K562 (cell line): ENCODE data around the gene GPR162. TPM values are rescaled to one million over a fixed set of nuclear protein-coding genes. Genes with fewer than 3 reads are reported as not detected.

Source experiments
- ATAC-seq: fragments of 200-7000 bp; cut with Tn5 transposase; 3 replicates; pipeline ENCODE4 v1.9.1; 2020; ENCODE audit warnings: moderate library complexity
- BruUV-seq: library from RNA; stranded (reverse); fragments of 400-500 nt; replicated peaks from 2 replicates; lab custom pipeline; 2021; lab: Mats Ljungman, UMichigan
- CTCF ChIA-PET: fragments of 300-600 bp; formaldehyde crosslinking; extraction: SDS; loops from one replicate; lab custom pipeline; 2021; ENCODE audit warnings: low intra/inter-chr PET ratio; lab: Yijun Ruan, JAX
- POLR2A ChIA-PET: fragments of 300-600, 350-650 bp; sonication (Branson Sonifier 250); formaldehyde crosslinking; extraction: SDS; loops from one replicate; lab custom pipeline; 2021; ENCODE audit warnings: antibody characterized with exemption, inconsistent platforms; lab: Yijun Ruan, JAX
- DNase-seq, 4 experiments: peaks; one replicate each; pipeline versions ENCODE4 v3.0.0 to v3.0.0-alpha.2; 2011 to 2018; ENCODE audit warnings: low spot score in 3 of 4, mixed read lengths in 3 of 4; ENCODE audit errors: extremely low read depth in 1 of 4
- FAIRE-seq: peaks from 2 replicates; lab custom pipeline; 2011; peaks lifted over from hg19 to GRCh38; lab: Jason Lieb, UNC
- H2AFZ ChIP-seq: 2 replicates; pipeline ENCODE4 v1.6.0; 2011; ENCODE audit warnings: low read depth, low read length, control low read depth, inconsistent platforms
- H3K27ac ChIP-seq: fragments of 200-600 bp; 3 replicates; pipeline ENCODE4 v1.8.0; 2011; ENCODE audit warnings: low read depth, mild to moderate bottlenecking, control low read depth, inconsistent platforms, low read length, moderate library complexity, mixed read lengths; ENCODE audit errors: extremely low read depth
- H3K27me3 ChIP-seq, 2 experiments: fragments of 300-600 bp in 1 of 2; 2 replicates in 1 of 2; 3 replicates in 1 of 2; pipeline versions ENCODE4 v1.6.0 to v1.8.0; 2011; ENCODE audit warnings: inconsistent platforms in 2 of 2, low read length in 2 of 2, mild to moderate bottlenecking in 1 of 2, mixed read lengths in 1 of 2, moderate library complexity in 1 of 2; ENCODE audit not compliant: control insufficient read depth in 2 of 2, insufficient read depth in 2 of 2
- H3K36me3 ChIP-seq: fragments of 300-600 bp; 3 replicates; pipeline ENCODE4 v1.8.0; 2011; ENCODE audit warnings: mild to moderate bottlenecking, low read length, inconsistent platforms; ENCODE audit not compliant: control insufficient read depth, insufficient read depth
- H3K4me1 ChIP-seq, 2 experiments: fragments of 200-600 bp in 1 of 2; replicated peaks in 1 of 2; 2 replicates in 1 of 2; 3 replicates in 1 of 2; pipeline versions ENCODE4 v1.5.1 to v1.8.0; 2011; ENCODE audit warnings: inconsistent platforms in 2 of 2, low read length in 2 of 2, mild to moderate bottlenecking in 1 of 2, mixed read lengths in 1 of 2, moderate library complexity in 1 of 2; ENCODE audit not compliant: control insufficient read depth in 2 of 2, insufficient read depth in 2 of 2
- H3K4me2 ChIP-seq: 2 replicates; pipeline ENCODE4 v1.6.1; 2011; ENCODE audit warnings: low read length, control low read depth, inconsistent platforms, mixed read lengths; ENCODE audit not compliant: insufficient read depth
- H3K4me3 ChIP-seq: fragments of 200-600 bp; sonication (generic), shearing (Covaris generic); 2 replicates; pipeline ENCODE4 v1.5.1; 2016; ENCODE audit warnings: control low read depth, inconsistent platforms
- H3K79me2 ChIP-seq: fragments of 200-600 bp; 3 replicates; pipeline ENCODE4 v1.8.0; 2011; ENCODE audit warnings: low read length, inconsistent platforms; ENCODE audit not compliant: control insufficient read depth, insufficient read depth
- H3K9ac ChIP-seq, 2 experiments: 2 replicates each; pipeline versions ENCODE4 v1.6.0 to v1.6.1; 2011; ENCODE audit warnings: low read depth in 2 of 2, low read length in 2 of 2, control low read depth in 1 of 2, inconsistent platforms in 1 of 2, mild to moderate bottlenecking in 1 of 2, mixed read lengths in 1 of 2; ENCODE audit not compliant: insufficient read depth in 1 of 2
- H3K9me1 ChIP-seq: one replicate; pipeline ENCODE4 v1.6.0; 2011; ENCODE audit warnings: inconsistent platforms, mild to moderate bottlenecking, low read length, moderate library complexity; ENCODE audit not compliant: control insufficient read depth, insufficient read depth
- H3K9me3 ChIP-seq: replicated peaks from 2 replicates; pipeline ENCODE4 v1.5.1; 2011; ENCODE audit warnings: low read depth, low read length, inconsistent platforms; ENCODE audit not compliant: control insufficient read depth, insufficient read depth
- H4K20me1 ChIP-seq: replicated peaks from 2 replicates; pipeline ENCODE4 v1.6.1; 2011; ENCODE audit warnings: low read length, inconsistent platforms, mixed read lengths; ENCODE audit not compliant: control insufficient read depth, insufficient read depth
- CAMTA2 ChIP-seq: fragments of 250-450 bp; sonication (Bioruptor Pico); conservative IDR thresholded peaks from 2 replicates; pipeline ENCODE4 v1.5.1; 2022
- MAFG ChIP-seq: fragments of 450-650 bp; conservative IDR thresholded peaks from 2 replicates; pipeline ENCODE4 v1.6.1; 2016; ENCODE audit warnings: missing genetic modification characterization, missing compliant biosample characterization
- MCM7 ChIP-seq, 2 experiments: fragments of 450-650 bp; IDR thresholded peaks; 2 replicates each; pipeline ENCODE4 v1.6.1; 2016 to 2018
- PREB ChIP-seq: sonication (generic); formaldehyde crosslinking; IDR thresholded peaks from 2 replicates; pipeline ENCODE4 v1.8.1; 2023; ENCODE audit warnings: mild to moderate bottlenecking, missing genetic modification reagents
- ZBTB7A ChIP-seq: IDR thresholded peaks from 2 replicates; pipeline ENCODE4 v1.6.1; 2011; ENCODE audit warnings: low read depth, mild to moderate bottlenecking, low read length, moderate library complexity, borderline replicate concordance; ENCODE audit not compliant: control insufficient read depth
- ZNF3 ChIP-seq: fragments of 250-450 bp; sonication (Bioruptor Pico); IDR thresholded peaks from 2 replicates; pipeline ENCODE4 v1.5.0; 2021; ENCODE audit warnings: mild to moderate bottlenecking, moderate library complexity
- WGBS: fragments of 100-300 bp; shearing (Covaris generic); methylation state at CpG from one replicate; pipeline ENCODE4 v1.1.6; 2016; ENCODE audit warnings: low coverage, mixed read lengths; ENCODE audit not compliant: insufficient coverage; ENCODE audit errors: missing lambda C conversion rate; 5-methylcytosine and 5-hydroxymethylcytosine counted together
- in situ Hi-C: fragments of 300-500 bp; cut with MboI; formaldehyde crosslinking; loops from 4 replicates; pipeline ENCODE4 v1.15.0; 2018; ENCODE audit warnings: inconsistent platforms, mixed read lengths
- intact Hi-C: fragments of 100-400 bp; cut with micrococcal nuclease; formaldehyde crosslinking; loops from 2 replicates; pipeline ENCODE4 v1.14.2; 2022
- polyA plus RNA-seq, 8 experiments: library from polyadenylated mRNA; depleted of rRNA in 4 of 8; stranded (reverse) in 5 of 8; unstranded in 3 of 8; fragments of >200 nt; fragmentation: Nextera tagmentation in 2 of 8; fragmentation: Illumina TruSeq in 1 of 8; extraction: Ambion mirVana in 2 of 8; extraction: Trizol in 1 of 8; gene quantifications; 2 replicates each; pipeline versions ENCODE4 v1.2.1 to v1.2.3, GENCODE V29; 2011 to 2014; ENCODE audit warnings: inconsistent platforms in 1 of 8, missing spikeins in 1 of 8
- total RNA-seq, 7 experiments: library from RNA; depleted of rRNA in 6 of 7; stranded (reverse); fragments of >200 nt in 6 of 7; fragmentation: Illumina TruSeq in 2 of 7; extraction: Trizol in 2 of 7; gene quantifications; 2 replicates each; pipeline versions ENCODE4 v1.2.1 to v1.2.3, GENCODE V29; 2011 to 2021; ENCODE audit warnings: low replicate concordance in 1 of 7

The GPR162 gene
- total and polyA plus RNA-seq, 9 of the 15 experiments (the other 6 are each of a cell fraction or from before 2014, with no cell fraction given): 0.65 to 1.8 (median 1.1) TPM; not detected in 2

- H3K27me3 ChIP-seq: no peaks in the 10 kb centered on the region
- TF ChIP-seq MCM7 (IDR thresholded peaks at IDR 0.05) (no peak), PREB (CRISPR knock-in tag) (no peak), ZNF3 (CRISPR knock-in tag) (no peak), ZBTB7A (0 out of 2 replicates have a peak, but pooled peaks have one; percentile 7), CAMTA2 (no peak), MAFG (tag) (no peak)
- H2AFZ ChIP-seq: no peak overlapping the region
- no peak overlapping the region for H3K4me3 ChIP-seq
- ATAC-seq (no peak), FAIRE-seq (no peak), DNase-seq (no peak)
- H3K9me3 ChIP-seq: no peaks in the 10 kb centered on the region
- H3K36me3 ChIP-seq: peaks cover 54% of the 10 kb centered on the region; the same call in 2 of the 3 replicates
- intact Hi-C loops (no loop called here), in situ Hi-C loops (no loop called here)
- peaks cover 10 to 45% of the 10 kb centered on the region in 2 experiments; a peak in 4 of 5 replicates for H3K4me1 ChIP-seq
- no peak overlapping the region for H3K27ac ChIP-seq
- H3K4me2 ChIP-seq: no peak overlapping the region
- WGBS: 60% methylated on average over 3 of the region's 10 CpGs
- H3K79me2 ChIP-seq: no peaks in the 10 kb centered on the region
- H4K20me1 ChIP-seq: no peaks in the 10 kb centered on the region; the same call in 1 of the 2 replicates
- no TSS peak for BruUV-seq
- ChIA-PET CTCF (no interaction called here), POLR2A (interaction anchor here (0.7 to 4.7 kb wide), 5 partner anchors 9 to 226 kb away, joined by 3 to 39 read pairs (median 8); partner anchors contain the start of genes CDCA3, TPI1 and USP5)
- H3K9me1 ChIP-seq: no peaks in the 10 kb centered on the region
- H3K9ac ChIP-seq: peak overlapping the region in 1 of 2 experiments; percentile 64; a peak in 2 of 4 replicates
Observed at GRCh38 chr12:6839482-6840201, 18.0 kb downstream of the GPR162 start.
